PC-3 (cell line): ENCODE measurements around the gene NCBP3. TPM values are rescaled to one million over a fixed set of nuclear protein-coding genes. Genes with fewer than 3 reads are reported as not detected.

Experiments
- ATAC-seq: fragments of 200-7000 bp; cut with Tn5 transposase; 2 replicates; pipeline ENCODE4 v1.9.1; 2020; ENCODE audit warnings: mild to moderate bottlenecking, moderate library complexity
- BruUV-seq: library from RNA; stranded (reverse); fragments of 400-500 nt; replicated peaks from 2 replicates; lab custom pipeline; 2021; lab: Mats Ljungman, UMichigan
- CTCF ChIA-PET: fragments of 300-600 bp; sonication (Branson Sonifier 250); formaldehyde crosslinking; loops from one replicate; lab custom pipeline; 2022; ENCODE audit warnings: antibody characterized with exemption; lab: Charles Lee
- POLR2A ChIA-PET: fragments of 300-600 bp; sonication (Branson Sonifier 250); formaldehyde crosslinking; loops from one replicate; lab custom pipeline; 2022; ENCODE audit warnings: antibody characterized with exemption; ENCODE audit not compliant: unreplicated experiment; lab: Charles Lee
- DNase-seq: peaks from one replicate; pipeline ENCODE4 v3.0.0-alpha.2; 2015
- H2AFZ ChIP-seq: fragments of 300-600 bp; sonication (generic); 2 replicates; pipeline ENCODE4 v1.6.0; 2016; ENCODE audit warnings: antibody characterized with exemption, low read length
- H3F3A ChIP-seq: fragments of 300-600 bp; sonication (generic); one replicate; pipeline ENCODE4 v1.6.0; 2017; ENCODE audit warnings: antibody characterized with exemption, low read length, control low read depth, mild to moderate bottlenecking; ENCODE audit not compliant: unreplicated experiment
- H3K27ac ChIP-seq: fragments of 300-600 bp; sonication (generic); 2 replicates; pipeline ENCODE4 v1.5.1; 2016; ENCODE audit warnings: mild to moderate bottlenecking, low read length
- H3K27me3 ChIP-seq: fragments of 300-600 bp; sonication (generic); 2 replicates; pipeline ENCODE4 v1.6.1; 2016; ENCODE audit warnings: low read length, mixed read lengths
- H3K36me3 ChIP-seq: fragments of 300-600 bp; sonication (generic); 2 replicates; pipeline ENCODE4 v1.6.1; 2016; ENCODE audit warnings: low read depth, mixed run types, low read length, mixed read lengths
- H3K4me1 ChIP-seq: fragments of 300-600 bp; sonication (generic); 2 replicates; pipeline ENCODE4 v1.5.1; 2016; ENCODE audit warnings: low read length; ENCODE audit not compliant: insufficient read depth
- H3K4me2 ChIP-seq: fragments of 300-600 bp; sonication (generic); 2 replicates; pipeline ENCODE4 v1.6.0; 2016; ENCODE audit warnings: low read length
- H3K4me3 ChIP-seq: fragments of 300-600 bp; sonication (generic); 2 replicates; pipeline ENCODE4 v1.5.1; 2016; ENCODE audit warnings: mild to moderate bottlenecking, low read length, mixed read lengths
- H3K79me2 ChIP-seq: fragments of 300-600 bp; sonication (generic); 2 replicates; pipeline ENCODE4 v1.6.1; 2017; ENCODE audit warnings: low read length, mixed read lengths
- H3K9ac ChIP-seq: fragments of 300-600 bp; sonication (generic); 2 replicates; pipeline ENCODE4 v1.6.0; 2016; ENCODE audit warnings: mild to moderate bottlenecking, low read length
- H3K9me2 ChIP-seq: fragments of 300-600 bp; sonication (generic); replicated peaks from 2 replicates; pipeline ENCODE4 v1.6.1; 2016; ENCODE audit warnings: mixed run types, low read length, mixed read lengths
- H3K9me3 ChIP-seq: fragments of 300-600 bp; sonication (generic); 2 replicates; pipeline ENCODE4 v1.6.1; 2016; ENCODE audit warnings: low read length, mixed read lengths
- H4K20me1 ChIP-seq: fragments of 300-600 bp; sonication (generic); 2 replicates; pipeline ENCODE4 v1.6.1; 2016; ENCODE audit warnings: low read length, mixed read lengths
- CTCF ChIP-seq: fragments of 300-600 bp; sonication (generic); conservative IDR thresholded peaks from 2 replicates; pipeline ENCODE4 v1.5.1; 2017; ENCODE audit warnings: antibody characterized with exemption, low read depth, mild to moderate bottlenecking, low read length
- EZH2 ChIP-seq: fragments of 300-600 bp; sonication (generic); IDR thresholded peaks from one replicate; pipeline ENCODE4 v1.6.1; 2017; ENCODE audit warnings: antibody characterized with exemption, mild to moderate bottlenecking, low read length; ENCODE audit not compliant: unreplicated experiment
- EZH2phosphoT487 ChIP-seq: fragments of 300-600 bp; sonication (generic); IDR thresholded peaks from 2 replicates; pipeline ENCODE4 v1.6.1; 2018; ENCODE audit warnings: mild to moderate bottlenecking, antibody characterized with exemption, low read length, borderline replicate concordance
- intact Hi-C: fragments of 100-400 bp; cut with micrococcal nuclease; formaldehyde crosslinking; loops from 2 replicates; pipeline ENCODE4 v1.9.0; 2023
- total RNA-seq: library from RNA; depleted of rRNA; stranded (reverse); fragments of >200 nt; gene quantifications from 2 replicates; pipeline ENCODE4 v1.2.3, GENCODE V29; 2014

Gene NCBP3
- total RNA-seq, 1 experiment from 2014 or later: 21.0 TPM

GRCh38 chr17:3827124-3827773 is 18.8 kb downstream of the NCBP3 start:
- no peaks in the 10 kb centered on the region for H3K9me3 ChIP-seq
- H3K27ac ChIP-seq: no peak overlapping the region
- H3K79me2 ChIP-seq: no peaks in the 10 kb centered on the region
- no peak overlapping the region for H3K4me3 ChIP-seq
- H2AFZ ChIP-seq: no peak overlapping the region
- H4K20me1 ChIP-seq: no peaks in the 10 kb centered on the region
- intact Hi-C loops: loop anchor here (1.0 kb wide), 1 partner anchor 90 kb away; no protein-coding TSS in a partner anchor
- POLR2A ChIA-PET: no interaction called here
- no peak overlapping the region for H3K4me2 ChIP-seq
- DNase-seq (peak; percentile 75), ATAC-seq (0 out of 2 replicates have a peak, but pooled peaks have one; percentile 27)
- no peaks in the 10 kb centered on the region for H3K27me3 ChIP-seq
- peaks cover 25% of the 10 kb centered on the region for H3K36me3 ChIP-seq
- H3K9ac ChIP-seq: no peak overlapping the region
- H3K9me2 ChIP-seq: no peaks in the 10 kb centered on the region
- no TSS peak for BruUV-seq
- H3K4me1 ChIP-seq: no peaks in the 10 kb centered on the region
- H3F3A ChIP-seq: no peaks in the 10 kb centered on the region
- TF ChIP-seq CTCF (peak; percentile 85), EZH2phosphoT487 (no peak)
- CTCF ChIA-PET: interaction anchor here (1.6 kb wide), 1 partner anchor 90 kb away, joined by 6 read pairs; no protein-coding TSS in a partner anchor

- Histone ChIP-seq H3K9me3 (no peaks in the 10 kb centered on the region), H3K9ac (no peak overlapping the region), H3K4me1 (no peaks in the 10 kb centered on the region), H3F3A (no peaks in the 10 kb centered on the region), H3K4me2 (no peak overlapping the region), H2AFZ (no peak overlapping the region), H3K36me3 (peaks cover 33% of the 10 kb centered on the region), H3K9me2 (no peaks in the 10 kb centered on the region), H3K79me2 (no peaks in the 10 kb centered on the region), H3K4me3 (no peak overlapping the region), H3K27ac (no peak overlapping the region), H4K20me1 (no peaks in the 10 kb centered on the region), H3K27me3 (no peaks in the 10 kb centered on the region)
- CTCF ChIA-PET: no interaction called here
- no peak for DNase-seq
- no TSS peak for BruUV-seq
- ATAC-seq: peak; percentile 35; the same call in 1 of the 2 replicates
- intact Hi-C loops: no loop called here
- no peak for TF ChIP-seq EZH2
- TF ChIP-seq EZH2phosphoT487: no peak
- TF ChIP-seq CTCF: no peak
- POLR2A ChIA-PET: no interaction called here
Measured at GRCh38 chr17:3826191-3826590, 19.9 kb downstream of the NCBP3 start.

- ATAC-seq: no peak
- H3F3A ChIP-seq: no peaks in the 10 kb centered on the region
- H3K27me3 ChIP-seq: no peaks in the 10 kb centered on the region
- H2AFZ ChIP-seq: no peak overlapping the region
- H3K9me3 ChIP-seq: no peaks in the 10 kb centered on the region
- intact Hi-C loops: no loop called here
- 0 out of 2 replicates have a peak, but pooled peaks cover 8% of the 10 kb centered on the region for H3K4me1 ChIP-seq
- ChIA-PET CTCF (no interaction called here), POLR2A (no interaction called here)
- peaks cover 37% of the 10 kb centered on the region for H3K36me3 ChIP-seq
- no peak overlapping the region for H3K27ac ChIP-seq
- H3K9me2 ChIP-seq: no peaks in the 10 kb centered on the region
- BruUV-seq: no TSS peak
- no peak for DNase-seq
- H3K4me3 ChIP-seq: no peak overlapping the region
- TF ChIP-seq EZH2phosphoT487 (no peak), CTCF (no peak), EZH2 (no peak)
- H4K20me1 ChIP-seq: no peaks in the 10 kb centered on the region
- H3K79me2 ChIP-seq: no peaks in the 10 kb centered on the region
- no peak overlapping the region for H3K4me2 ChIP-seq
- H3K9ac ChIP-seq: no peak overlapping the region
Measured at GRCh38 chr17:3821101-3821500, 24.9 kb downstream of the NCBP3 start.
